ENCODE data around the gene GRK3. TPM values are rescaled to one million over a fixed set of nuclear protein-coding genes. Genes with fewer than 3 reads are reported as not detected.
A peak's percentile ranks its signal among the peaks of the same experiment; 100 is the strongest.

The GRK3 gene
- total and polyA plus RNA-seq, 12 donors, result 0.97 to 9.0 (median 5.2) TPM

DNA sequence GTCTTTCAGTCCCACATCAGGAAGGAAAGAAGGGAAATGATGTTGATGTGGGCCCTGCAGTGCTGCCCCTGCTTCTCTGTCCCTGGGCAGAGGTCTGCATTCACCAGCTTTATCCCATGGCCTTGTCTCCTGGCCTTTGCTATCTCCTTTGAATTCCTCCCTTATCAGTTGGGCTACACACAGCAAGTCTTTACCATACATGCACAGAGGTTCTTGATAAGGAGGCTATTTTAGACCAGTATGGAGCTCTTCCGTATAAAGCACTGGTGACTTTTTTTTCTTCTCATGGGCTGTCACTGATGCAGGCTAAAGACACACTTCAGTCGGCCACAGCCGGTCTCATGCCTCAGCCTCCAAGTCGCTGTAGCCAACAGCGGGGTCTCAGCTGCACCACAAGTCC is 197.7 kb downstream of the GRK3 start:
- 27 to 34% methylated on average over 5 of the region's 5 CpGs for WGBS, 2 donors
- DNase-seq (no peak), ATAC-seq (peak; percentile 47 to 84 (median 64))
- TF ChIP-seq, protein P1, sequence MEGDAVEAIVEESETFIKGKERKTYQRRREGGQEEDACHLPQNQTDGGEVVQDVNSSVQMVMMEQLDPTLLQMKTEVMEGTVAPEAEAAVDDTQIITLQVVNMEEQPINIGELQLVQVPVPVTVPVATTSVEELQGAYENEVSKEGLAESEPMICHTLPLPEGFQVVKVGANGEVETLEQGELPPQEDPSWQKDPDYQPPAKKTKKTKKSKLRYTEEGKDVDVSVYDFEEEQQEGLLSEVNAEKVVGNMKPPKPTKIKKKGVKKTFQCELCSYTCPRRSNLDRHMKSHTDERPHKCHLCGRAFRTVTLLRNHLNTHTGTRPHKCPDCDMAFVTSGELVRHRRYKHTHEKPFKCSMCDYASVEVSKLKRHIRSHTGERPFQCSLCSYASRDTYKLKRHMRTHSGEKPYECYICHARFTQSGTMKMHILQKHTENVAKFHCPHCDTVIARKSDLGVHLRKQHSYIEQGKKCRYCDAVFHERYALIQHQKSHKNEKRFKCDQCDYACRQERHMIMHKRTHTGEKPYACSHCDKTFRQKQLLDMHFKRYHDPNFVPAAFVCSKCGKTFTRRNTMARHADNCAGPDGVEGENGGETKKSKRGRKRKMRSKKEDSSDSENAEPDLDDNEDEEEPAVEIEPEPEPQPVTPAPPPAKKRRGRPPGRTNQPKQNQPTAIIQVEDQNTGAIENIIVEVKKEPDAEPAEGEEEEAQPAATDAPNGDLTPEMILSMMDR (IDR thresholded peaks at IDR 0.05), result no peak
- Histone ChIP-seq H3K27ac (peak overlapping the region; percentile 32 to 96 (median 74)), H3K4me1 (peaks cover 5 to 80% (median 31%) of the 10 kb centered on the region in 9 donors), H3K36me3 (peaks cover 0 to 33% (median 0%) of the 10 kb centered on the region in 9 donors), H3K27me3 (no peaks in the 10 kb centered on the region), H3K9me3 (peaks cover 0 to 17% (median 0%) of the 10 kb centered on the region in 11 donors), H3K4me3 (no peak overlapping the region)
- intact Hi-C loops (cut with DNase I), result no loop called here

DNA sequence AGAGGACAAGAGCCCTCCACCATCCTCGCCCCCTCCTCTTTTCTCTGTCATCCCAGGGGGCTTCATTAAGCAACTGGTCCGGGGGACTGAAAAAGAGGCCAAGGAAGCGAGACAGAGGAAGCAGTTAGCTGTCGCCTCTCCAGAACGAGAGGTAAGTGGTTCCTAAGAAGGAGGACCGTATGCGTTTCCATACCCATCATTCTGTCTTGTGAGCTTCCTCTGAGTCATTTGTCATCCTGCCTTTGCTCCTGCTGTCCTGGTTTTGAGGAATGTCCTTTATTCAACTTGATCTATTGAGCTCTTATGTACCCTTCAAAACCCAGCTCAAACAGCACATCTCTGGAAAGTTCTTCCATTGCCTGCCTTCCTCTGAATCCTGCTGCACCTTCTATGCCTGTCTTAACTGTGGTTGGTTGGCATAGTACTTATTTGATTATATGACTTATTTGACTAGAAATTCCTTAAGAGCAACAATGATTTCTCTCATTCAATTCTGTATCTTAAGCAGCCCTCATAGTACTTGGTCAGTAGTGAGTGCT is 198.8 kb downstream of the GRK3 start:
- Histone ChIP-seq H3K9me3 (peaks cover 0 to 21% (median 0%) of the 10 kb centered on the region in 11 donors), H3K27me3 (no peaks in the 10 kb centered on the region), H3K4me3 (no peak overlapping the region), H3K36me3 (peaks cover 0 to 43% (median 0%) of the 10 kb centered on the region in 9 donors), H3K4me1 (peaks cover 5 to 73% (median 31%) of the 10 kb centered on the region in 9 donors), H3K27ac (peak overlapping the region in 5 of 10 donors; percentile 76 to 96 (median 78))
- WGBS, 2 donors, result 67 to 71% methylated on average over 7 of the region's 7 CpGs
- ATAC-seq, result no peak
- TF ChIP-seq, protein P1 (IDR thresholded peaks at IDR 0.05), result no peak
- intact Hi-C loops (cut with DNase I), result no loop called here
- DNase-seq, result no peak

DNA sequence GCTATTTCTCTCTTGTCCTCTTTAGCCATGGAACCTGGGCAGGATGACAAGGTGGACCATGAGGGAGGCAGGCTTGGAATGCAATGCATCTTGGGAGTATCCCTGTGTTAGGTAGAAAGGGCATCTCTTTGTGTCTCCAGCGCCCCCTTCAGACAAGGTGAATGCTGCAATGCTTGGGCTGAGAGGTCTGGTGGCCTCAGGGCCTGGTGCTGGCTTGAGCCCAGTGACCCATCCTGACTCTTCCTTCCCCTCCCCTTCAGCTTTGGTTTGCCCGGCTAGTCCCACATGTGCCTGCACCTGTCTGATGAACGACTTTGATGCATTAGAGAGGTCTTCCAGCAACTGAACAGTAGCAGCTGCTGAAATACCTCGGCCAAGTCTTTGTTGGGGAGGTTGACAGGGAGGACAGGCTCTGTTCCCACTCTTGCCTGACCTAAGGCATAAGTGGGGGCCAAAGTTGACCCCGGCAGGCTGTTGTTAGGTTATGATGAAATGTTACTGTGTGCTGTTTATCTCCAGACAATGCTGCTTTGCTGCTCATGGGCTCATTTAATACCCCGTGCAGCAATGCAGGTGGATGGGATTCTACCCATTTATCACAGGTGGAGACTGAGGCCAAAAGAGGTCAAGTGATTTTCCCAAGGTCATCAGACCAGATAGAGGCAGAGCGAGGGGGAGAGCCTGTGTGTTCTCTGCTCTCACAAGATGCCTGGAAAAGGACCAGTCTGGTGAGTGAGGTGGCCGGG is 200.0 kb downstream of the GRK3 start:
- WGBS, 2 donors, result 69 to 76% methylated on average over 8 of the region's 8 CpGs
- TF ChIP-seq, protein P1 (IDR thresholded peaks at IDR 0.05), result no peak
- Histone ChIP-seq H3K36me3 (peaks cover 0 to 53% (median 0%) of the 10 kb centered on the region in 9 donors), H3K27me3 (no peaks in the 10 kb centered on the region), H3K4me3 (no peak overlapping the region), H3K27ac (peak overlapping the region in 3 of 10 donors; percentile 1 to 96 (median 21)), H3K4me1 (peaks cover 5 to 62% (median 31%) of the 10 kb centered on the region in 9 donors), H3K9me3 (peaks cover 0 to 21% (median 0%) of the 10 kb centered on the region in 11 donors)
- ATAC-seq (no peak), DNase-seq (no peak)
- intact Hi-C loops (cut with DNase I), result no loop called here

DNA sequence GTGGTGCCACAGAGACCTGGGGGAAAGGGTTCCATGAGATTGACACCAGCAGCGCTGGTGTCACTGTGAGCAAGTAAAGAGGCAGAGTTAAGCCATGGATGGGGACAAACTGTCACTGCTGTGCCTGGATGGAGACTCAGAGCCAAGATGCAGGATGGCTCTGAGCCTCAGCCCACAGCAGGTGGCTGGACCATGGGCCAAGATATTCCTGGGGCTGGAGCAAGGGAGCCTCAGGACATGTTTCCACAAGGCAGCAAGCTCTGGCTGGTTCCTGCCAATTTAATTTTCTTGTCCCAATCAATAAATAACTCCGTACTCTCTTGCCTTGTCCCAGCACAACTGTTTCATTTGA is 200.5 kb downstream of the GRK3 start:
- no peak for DNase-seq
- TF ChIP-seq, protein P1 (IDR thresholded peaks at IDR 0.05), result no peak
- 85 to 92% methylated on average over 2 of the region's 2 CpGs for WGBS, 2 donors
- intact Hi-C loops (cut with DNase I), result no loop called here
- Histone ChIP-seq H3K36me3 (peaks cover 0 to 59% (median 0%) of the 10 kb centered on the region in 9 donors), H3K4me1 (peaks cover 2 to 56% (median 31%) of the 10 kb centered on the region in 9 donors), H3K27me3 (no peaks in the 10 kb centered on the region), H3K4me3 (no peak overlapping the region), H3K27ac (peak overlapping the region in 3 of 10 donors; percentile 1 to 96 (median 21)), H3K9me3 (peaks cover 0 to 21% (median 0%) of the 10 kb centered on the region in 11 donors)
- ATAC-seq, result no peak
